Ureter (tissue), 1 donor: ENCODE measurements around the gene ANXA4. TPM values are rescaled to one million over a fixed set of nuclear protein-coding genes. Genes with fewer than 3 reads are reported as not detected.
"Not testable (repeated sequence)": the region's sequence is repeated elsewhere in the genome, so short reads cannot be mapped to it uniquely, and the experiment has no call there.

Experiments
- DNase-seq: peaks from one replicate; pipeline ENCODE4 v3.0.0-alpha.2; 2020; ENCODE audit warnings: low spot score
- total RNA-seq: library from RNA; stranded (reverse); gene quantifications from one replicate; pipeline ENCODE4 v1.2.4, GENCODE V29; 2023
- donor health status: DM: yes; HTN: yes; CAD: no.

The ANXA4 gene
- total RNA-seq, 1 donor from 2014 or later, result 169 TPM

- DNase-seq, result no peak
Measured at GRCh38 chr2:69776886-69777785, 35.2 kb downstream of the ANXA4 start.

GRCh38 chr2:69777786-69778105 is 35.8 kb downstream of the ANXA4 start:
- DNase-seq, result no peak

GRCh38 chr2:69779258-69780001 is 37.5 kb downstream of the ANXA4 start:
- DNase-seq, result no peak

- DNase-seq, result no peak
Measured at GRCh38 chr2:69780921-69781320, 39.0 kb downstream of the ANXA4 start.

- DNase-seq, result peak; percentile 57
Measured at GRCh38 chr2:69781321-69782248, 39.7 kb downstream of the ANXA4 start.

- DNase-seq, result no peak
Measured at GRCh38 chr2:69784228-69784627, 42.3 kb downstream of the ANXA4 start.

- no peak for DNase-seq
Measured at GRCh38 chr2:69785358-69785757, 43.4 kb downstream of the ANXA4 start.

- no peak for DNase-seq
Measured at GRCh38 chr2:69786052-69786560, 44.2 kb downstream of the ANXA4 start.

- DNase-seq, result no peak
Measured at GRCh38 chr2:69789175-69789721, 47.3 kb downstream of the ANXA4 start.

GRCh38 chr2:69789772-69790600 is 48.1 kb downstream of the ANXA4 start:
- DNase-seq, result no peak

- no peak for DNase-seq
Measured at GRCh38 chr2:69790601-69790959, 48.6 kb downstream of the ANXA4 start.

GRCh38 chr2:69791045-69791444 is 49.1 kb downstream of the ANXA4 start:
- DNase-seq, result no peak

- no peak for DNase-seq
Measured at GRCh38 chr2:69796174-69796573, 54.2 kb downstream of the ANXA4 start.

- DNase-seq, result no peak
Measured at GRCh38 chr2:69797235-69797634, 55.3 kb downstream of the ANXA4 start.

GRCh38 chr2:69797836-69798289 is 55.9 kb downstream of the ANXA4 start:
- DNase-seq, result no peak

- DNase-seq, result no peak
Measured at GRCh38 chr2:69798290-69798908, 56.5 kb downstream of the ANXA4 start.

- DNase-seq, result no peak
Measured at GRCh38 chr2:69798909-69799526, 57.1 kb downstream of the ANXA4 start.

GRCh38 chr2:69801745-69802290 is 59.9 kb downstream of the ANXA4 start:
- DNase-seq, result no peak

- DNase-seq, result not testable (repeated sequence)
Measured at GRCh38 chr2:69802781-69803367, 60.9 kb downstream of the ANXA4 start.
